HCT116 (cell line): ENCODE measurements around the gene HERPUD2.

Experiments
- CEBPB ChIP-seq: IDR thresholded peaks from 2 replicates; pipeline ENCODE4 v1.6.1; 2012; ENCODE audit warnings: low read depth
- CTCF ChIP-seq, 3 experiments: fragments of 200-600 bp in 1 of 3; sonication (generic) in 1 of 3; IDR thresholded peaks in 2 of 3; conservative IDR thresholded peaks in 1 of 3; 2 replicates each; pipeline ENCODE4 v1.5.1; 2012 to 2017; ENCODE audit warnings: low read depth in 2 of 3, low read length in 2 of 3, antibody characterized with exemption in 1 of 3, borderline replicate concordance in 1 of 3, control low read depth in 1 of 3, mild to moderate bottlenecking in 1 of 3, mixed read lengths in 1 of 3, mixed run types in 1 of 3, moderate library complexity in 1 of 3; ENCODE audit not compliant: insufficient read depth in 1 of 3
- EGR1 ChIP-seq: IDR thresholded peaks from 2 replicates; pipeline ENCODE4 v1.6.1; 2012; ENCODE audit warnings: low read depth
- EZH2 ChIP-seq: fragments of 200-600 bp; sonication (generic); IDR thresholded peaks from 2 replicates; pipeline ENCODE4 v1.6.1; 2017; ENCODE audit warnings: antibody characterized with exemption, mixed run types
- EZH2phosphoT487 ChIP-seq: fragments of 200-600 bp; IDR thresholded peaks from 2 replicates; pipeline ENCODE4 v1.6.1; 2018; ENCODE audit warnings: antibody characterized with exemption, borderline replicate concordance
- POLR2AphosphoS5 ChIP-seq: IDR thresholded peaks from 2 replicates; pipeline ENCODE4 v1.6.1; 2011; ENCODE audit warnings: mild to moderate bottlenecking, low read depth, low read length, moderate library complexity
- RAD21 ChIP-seq: IDR thresholded peaks from 2 replicates; pipeline ENCODE4 v1.6.1; 2012; ENCODE audit warnings: low read depth, mild to moderate bottlenecking
- SIN3A ChIP-seq: IDR thresholded peaks from 2 replicates; pipeline ENCODE4 v1.6.1; 2012; ENCODE audit warnings: low read depth
- SP1 ChIP-seq: IDR thresholded peaks from 2 replicates; pipeline ENCODE4 v1.6.1; 2012; ENCODE audit warnings: low read depth
- ZFX ChIP-seq: fragments of 450-650 bp; IDR thresholded peaks from 2 replicates; pipeline ENCODE4 v1.6.1; 2017

DNA sequence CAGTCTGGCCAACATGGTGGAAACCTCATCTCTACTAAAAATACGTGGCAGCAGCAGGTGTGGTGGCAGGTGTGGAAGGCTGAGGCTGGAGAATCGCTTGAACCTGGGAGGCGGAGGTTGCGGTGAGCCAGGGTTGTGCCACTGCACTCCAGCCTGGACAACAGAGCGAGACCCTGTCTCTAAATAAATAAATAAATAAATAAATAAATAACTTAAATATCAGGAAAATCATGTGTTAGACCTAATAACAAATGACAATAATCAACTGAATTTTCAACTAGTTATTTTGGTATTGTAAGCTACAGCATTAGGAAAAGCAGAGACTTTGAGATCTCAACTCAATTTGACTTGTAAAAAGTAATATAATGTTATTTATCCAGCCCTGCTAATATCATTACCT, 9.2 kb downstream of the HERPUD2 start:
- TF ChIP-seq CTCF (IDR thresholded peaks at IDR 0.05 in 2 of 3, conservative IDR thresholded peaks at IDR 0.05 in 1 of 3; ENCODE audit: borderline replicate concordance in 1 of 3, insufficient read depth in 1 of 3, low read depth in 2 of 3, low read length in 2 of 3), result no peak
- TF ChIP-seq EGR1, result no peak
- TF ChIP-seq RAD21, result no peak
- TF ChIP-seq EZH2, result no peak
- no peak for TF ChIP-seq SP1
- no peak for TF ChIP-seq SIN3A
- no peak for TF ChIP-seq CEBPB
- TF ChIP-seq POLR2AphosphoS5, result no peak
- no peak for TF ChIP-seq ZFX
- TF ChIP-seq EZH2phosphoT487, result no peak
